WERI-Rb-1 (cell line): ENCODE data around the gene ABHD12.

Source experiments
- DNase-seq: peaks from one replicate; pipeline ENCODE4 v3.0.0-alpha.2; 2020
- H3K27ac ChIP-seq: fragments of 250-450 bp; sonication (Bioruptor Pico); 2 replicates; pipeline ENCODE4 v1.5.1; 2020; ENCODE audit warnings: mild to moderate bottlenecking, moderate library complexity
- H3K27me3 ChIP-seq: fragments of 250-450 bp; sonication (Bioruptor Pico); 2 replicates; pipeline ENCODE4 v1.5.1; 2021; ENCODE audit warnings: mild to moderate bottlenecking, low read depth, moderate library complexity; ENCODE audit not compliant: insufficient read depth, severe bottlenecking
- H3K36me3 ChIP-seq: fragments of 250-450 bp; sonication (Bioruptor Pico); 2 replicates; pipeline ENCODE4 v1.5.1; 2020; ENCODE audit warnings: mild to moderate bottlenecking, moderate library complexity
- H3K4me3 ChIP-seq: 2 replicates; pipeline ENCODE4 v1.5.1; 2011; ENCODE audit warnings: low read depth, mild to moderate bottlenecking, control low read depth, low read length
- H3K9me3 ChIP-seq: fragments of 250-450 bp; sonication (Bioruptor Pico); 2 replicates; pipeline ENCODE4 v1.5.1; 2021; ENCODE audit warnings: mild to moderate bottlenecking, moderate library complexity; ENCODE audit not compliant: severe bottlenecking
- TF ChIP-seq, protein P1 (sequence below): IDR thresholded peaks from 2 replicates; pipeline ENCODE4 v1.5.1; 2011; ENCODE audit warnings: low read depth, mild to moderate bottlenecking, control low read depth, inconsistent platforms, low read length

ABHD12 gene

DNA sequence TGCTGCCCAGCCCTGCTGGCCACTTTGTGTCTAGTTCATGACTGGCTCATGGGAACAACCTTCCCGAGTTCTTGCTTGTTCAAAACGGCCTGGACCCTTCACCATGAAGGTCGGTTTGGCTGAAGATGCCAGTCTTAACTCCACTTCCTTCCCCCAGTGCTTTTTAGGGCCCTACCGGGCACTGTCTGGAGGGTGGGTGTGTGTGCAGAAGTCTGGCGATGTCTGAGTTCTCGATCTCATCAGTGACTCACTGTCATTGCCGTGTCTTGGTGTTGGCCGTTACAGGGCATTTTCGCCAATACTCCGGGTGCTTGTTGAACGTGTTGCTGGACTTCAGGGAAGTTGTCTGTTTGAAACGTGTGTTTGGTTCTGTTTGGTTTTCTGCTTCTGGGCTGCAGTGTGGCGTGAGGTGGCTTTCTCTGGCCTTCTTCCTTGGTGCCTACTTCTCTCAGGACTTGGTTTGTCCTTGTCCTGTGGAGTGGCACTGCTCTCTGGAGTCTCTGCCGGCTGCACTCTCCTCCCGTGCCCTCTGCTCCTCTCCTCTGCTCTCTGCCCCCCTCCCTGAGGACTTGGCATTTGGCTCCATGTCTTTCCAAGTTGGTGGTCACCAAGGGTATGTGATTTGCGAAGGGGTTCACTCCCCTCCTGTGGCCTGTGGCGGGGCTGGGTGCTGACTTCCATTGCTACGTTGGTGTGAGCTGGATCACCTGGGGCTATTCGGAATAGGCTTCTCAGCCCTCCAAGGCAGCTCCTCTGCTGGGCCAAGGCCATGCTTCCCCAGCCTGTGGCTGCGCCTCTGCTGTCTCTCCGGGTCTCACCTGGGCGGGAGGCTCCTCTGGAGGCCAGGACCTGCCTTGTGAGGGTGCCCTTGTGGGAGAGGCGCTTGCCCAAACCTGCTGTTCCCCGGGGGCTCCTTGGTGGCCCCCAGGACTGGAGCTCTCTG, 104.5 kb downstream of the ABHD12 start:
- H3K36me3 ChIP-seq: peaks cover 98% of the 10 kb centered on the region
- TF ChIP-seq, protein P1, sequence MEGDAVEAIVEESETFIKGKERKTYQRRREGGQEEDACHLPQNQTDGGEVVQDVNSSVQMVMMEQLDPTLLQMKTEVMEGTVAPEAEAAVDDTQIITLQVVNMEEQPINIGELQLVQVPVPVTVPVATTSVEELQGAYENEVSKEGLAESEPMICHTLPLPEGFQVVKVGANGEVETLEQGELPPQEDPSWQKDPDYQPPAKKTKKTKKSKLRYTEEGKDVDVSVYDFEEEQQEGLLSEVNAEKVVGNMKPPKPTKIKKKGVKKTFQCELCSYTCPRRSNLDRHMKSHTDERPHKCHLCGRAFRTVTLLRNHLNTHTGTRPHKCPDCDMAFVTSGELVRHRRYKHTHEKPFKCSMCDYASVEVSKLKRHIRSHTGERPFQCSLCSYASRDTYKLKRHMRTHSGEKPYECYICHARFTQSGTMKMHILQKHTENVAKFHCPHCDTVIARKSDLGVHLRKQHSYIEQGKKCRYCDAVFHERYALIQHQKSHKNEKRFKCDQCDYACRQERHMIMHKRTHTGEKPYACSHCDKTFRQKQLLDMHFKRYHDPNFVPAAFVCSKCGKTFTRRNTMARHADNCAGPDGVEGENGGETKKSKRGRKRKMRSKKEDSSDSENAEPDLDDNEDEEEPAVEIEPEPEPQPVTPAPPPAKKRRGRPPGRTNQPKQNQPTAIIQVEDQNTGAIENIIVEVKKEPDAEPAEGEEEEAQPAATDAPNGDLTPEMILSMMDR: no peak
- DNase-seq: peak; percentile 7

DNA sequence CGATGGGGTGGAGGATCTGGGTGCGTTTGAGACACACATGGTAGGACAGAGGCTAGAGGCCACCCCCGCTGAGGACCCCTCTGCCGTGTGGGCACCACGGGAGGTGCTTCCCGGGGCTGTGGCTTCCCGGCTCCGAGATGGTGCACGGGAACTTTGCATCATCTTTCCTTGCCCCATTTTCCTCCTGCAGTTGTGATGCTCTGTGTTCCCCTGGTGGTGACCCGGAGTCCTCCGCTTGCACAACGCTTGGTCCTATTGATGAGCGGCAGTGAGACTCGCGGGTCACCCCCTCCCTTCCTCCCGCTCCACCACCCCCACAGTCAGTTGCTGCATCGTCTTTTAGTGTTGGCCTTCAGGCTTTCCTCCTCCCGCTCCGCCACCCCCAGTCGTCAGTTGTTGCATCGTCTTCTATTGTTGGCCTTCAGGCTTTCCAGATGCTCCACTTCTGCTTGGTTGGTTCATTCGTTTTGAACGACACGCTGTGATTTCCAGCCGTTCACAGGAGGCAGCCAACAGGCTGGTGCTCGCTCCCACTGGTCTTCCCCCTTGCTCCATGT, 105.5 kb downstream of the ABHD12 start:
- peaks cover 98% of the 10 kb centered on the region for H3K36me3 ChIP-seq
- H3K27me3 ChIP-seq: no peaks in the 10 kb centered on the region
- no peaks in the 10 kb centered on the region for H3K9me3 ChIP-seq
- TF ChIP-seq, protein P1: peak; percentile 22; the same call in 1 of the 2 replicates
- no peak overlapping the region for H3K4me3 ChIP-seq
- no peak overlapping the region for H3K27ac ChIP-seq
- DNase-seq: peak; percentile 22

More for the DNA sequence above, 104.5 kb downstream of the ABHD12 start:
- H3K27ac ChIP-seq: no peak overlapping the region
- no peak overlapping the region for H3K4me3 ChIP-seq
- H3K27me3 ChIP-seq: no peaks in the 10 kb centered on the region
- no peaks in the 10 kb centered on the region for H3K9me3 ChIP-seq

DNA sequence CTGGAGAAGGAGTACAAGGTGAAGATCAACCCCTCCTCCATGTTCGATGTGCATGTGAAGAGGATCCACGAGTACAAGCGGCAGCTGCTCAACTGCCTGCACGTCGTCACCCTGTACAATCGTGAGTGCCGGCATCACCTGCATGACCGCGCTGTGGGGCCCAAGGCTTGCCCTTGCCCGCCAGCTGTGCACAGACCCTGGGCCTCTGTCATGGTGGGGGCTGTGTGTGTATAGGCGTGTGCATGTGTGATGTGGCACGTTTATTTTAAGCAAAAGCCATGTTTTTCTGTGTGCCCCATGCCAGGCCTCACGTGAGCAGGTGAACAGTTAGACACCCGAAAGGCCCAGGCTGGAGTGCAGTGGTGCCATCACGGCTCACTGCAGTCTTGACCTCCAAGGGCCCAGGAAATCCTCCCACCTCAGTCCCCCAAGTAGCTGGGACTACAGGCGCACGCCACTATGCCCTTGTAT, 106.5 kb downstream of the ABHD12 start:
- Histone ChIP-seq H3K9me3 (no peaks in the 10 kb centered on the region), H3K27me3 (no peaks in the 10 kb centered on the region), H3K27ac (no peak overlapping the region), H3K4me3 (no peak overlapping the region), H3K36me3 (peaks cover 100% of the 10 kb centered on the region)
- DNase-seq: peak; percentile 5
- TF ChIP-seq, protein P1: no peak

DNA sequence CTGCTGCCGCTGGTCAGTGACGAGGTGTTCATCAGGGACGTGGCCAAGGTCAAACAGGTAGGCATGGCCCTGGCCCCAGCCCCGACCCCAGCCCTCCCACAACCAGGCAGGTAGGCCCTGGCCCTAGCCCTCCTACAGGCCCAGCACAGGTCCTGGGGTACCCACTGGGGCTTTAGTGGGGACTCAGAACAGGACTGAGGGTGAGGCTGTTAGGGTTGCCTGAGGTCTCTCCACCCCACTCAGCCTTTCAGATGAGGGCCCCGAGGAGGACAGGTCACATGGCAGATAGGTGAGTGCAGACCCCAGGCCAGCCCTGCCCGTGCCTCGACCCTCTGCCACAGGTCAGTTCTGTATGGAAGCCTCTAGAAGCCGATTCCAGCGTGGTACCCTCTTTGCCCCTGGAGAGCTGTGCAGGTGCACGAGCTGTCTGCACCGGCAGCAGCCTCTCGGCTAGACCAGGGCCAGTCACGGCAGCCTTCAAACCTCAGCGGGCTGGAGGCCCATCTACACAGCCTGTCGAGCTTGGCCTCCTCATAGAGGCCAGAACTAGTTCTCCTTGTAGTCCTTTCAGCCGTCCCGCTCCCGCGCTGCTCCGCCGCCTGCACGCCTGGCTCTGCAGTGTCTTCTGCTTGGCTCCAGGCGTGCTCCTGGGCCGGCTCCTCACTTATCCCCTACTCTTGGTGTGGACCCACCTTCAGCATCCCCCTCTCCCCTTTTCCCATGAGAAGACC, 107.2 kb downstream of the ABHD12 start:
- H3K27me3 ChIP-seq: no peaks in the 10 kb centered on the region
- DNase-seq: peak; percentile 6
- H3K9me3 ChIP-seq: no peaks in the 10 kb centered on the region
- H3K4me3 ChIP-seq: no peak overlapping the region
- TF ChIP-seq, protein P1: no peak
- peaks cover 100% of the 10 kb centered on the region for H3K36me3 ChIP-seq
- H3K27ac ChIP-seq: no peak overlapping the region

DNA sequence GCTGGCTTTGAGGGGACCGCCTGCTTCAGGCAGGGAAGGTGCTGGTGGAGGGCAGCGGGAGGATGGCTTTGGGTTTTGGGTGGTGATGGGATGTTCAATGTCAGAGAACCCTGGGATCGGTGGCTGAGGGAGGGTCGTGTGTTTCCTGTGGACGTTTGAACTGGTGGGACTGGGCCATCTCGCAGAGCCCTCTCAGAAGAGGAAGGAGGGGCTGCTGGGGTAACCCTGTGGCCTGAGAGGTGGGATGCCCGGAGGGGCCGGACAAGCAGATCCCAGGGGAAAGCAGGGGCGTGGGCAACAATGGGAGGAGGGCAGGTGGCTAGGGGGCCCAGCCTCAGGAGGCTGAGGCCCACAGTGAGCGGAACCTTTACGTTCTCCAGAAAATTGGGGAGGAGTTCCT, 107.8 kb downstream of the ABHD12 start:
- H3K27ac ChIP-seq: no peak overlapping the region
- H3K36me3 ChIP-seq: peaks cover 100% of the 10 kb centered on the region

More for the DNA sequence above, 107.8 kb downstream of the ABHD12 start:
- no peak overlapping the region for H3K4me3 ChIP-seq
- H3K9me3 ChIP-seq: no peaks in the 10 kb centered on the region
- DNase-seq: peak; percentile 3
- no peaks in the 10 kb centered on the region for H3K27me3 ChIP-seq
- TF ChIP-seq, protein P1: no peak
